GM18873 (cell line): ENCODE measurements around the gene TMEM239.
"Not testable (repeated sequence)": the region's sequence is repeated elsewhere in the genome, so short reads cannot be mapped to it uniquely, and the experiment has no call there.

Experiments used
- ATAC-seq: cut with Tn5 transposase; IDR thresholded peaks from one replicate; pipeline ENCODE4 v1.9.1; 2021; ENCODE audit warnings: mild to moderate bottlenecking, moderate library complexity, moderate number of reproducible peaks; ENCODE audit not compliant: unreplicated experiment, low FRiP score

The TMEM239 gene

GRCh38 chr20:2816030-2816582 lies at the start of gene TMEM239:
Gene TMEM239 (plus strand): TSS chr20:2816364. CDS start chr20:2816555, 191 bp downstream.
- ATAC-seq, result no peak

DNA sequence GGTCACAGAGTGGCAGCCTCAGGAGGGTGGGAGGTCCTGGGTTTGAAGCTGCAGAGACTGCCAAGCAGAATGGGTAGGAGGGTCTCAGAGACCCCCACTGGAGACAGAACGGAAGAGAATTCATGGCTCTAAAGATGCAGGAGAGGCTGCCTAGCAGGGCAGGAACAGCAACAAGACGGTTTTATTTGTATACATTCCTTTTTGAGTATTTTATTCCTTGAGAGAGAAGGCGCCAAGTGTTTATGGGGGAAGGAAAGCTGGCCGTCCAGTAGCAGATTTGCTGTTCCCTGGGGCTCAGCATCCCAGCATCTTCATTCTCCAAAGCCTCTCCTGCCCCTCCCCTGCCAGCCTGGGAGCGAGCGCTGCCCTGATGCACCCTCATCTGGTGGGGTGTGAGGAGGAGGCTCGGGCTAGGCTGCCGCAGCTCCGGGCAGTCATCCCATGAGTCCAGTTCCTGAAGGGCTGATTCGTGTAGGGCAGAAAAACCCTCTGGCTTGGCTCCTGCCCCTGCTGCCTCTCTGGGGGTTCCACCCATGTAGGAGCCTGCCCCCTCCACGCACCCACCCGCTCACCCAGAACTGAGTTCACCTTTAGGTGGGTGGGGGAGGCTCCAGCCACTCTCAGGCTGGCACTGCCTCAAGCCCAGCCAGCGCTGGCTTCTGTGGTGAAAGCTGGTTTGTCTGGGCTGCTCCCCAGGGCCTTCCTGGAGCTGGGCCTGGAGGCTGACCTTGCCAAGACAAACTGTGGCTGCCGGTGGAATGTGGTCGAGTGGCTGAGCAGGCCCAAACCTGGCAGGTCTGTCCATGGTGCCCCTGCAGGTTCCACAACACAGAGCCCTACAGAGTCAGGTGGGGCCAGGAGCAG lies 48.2 kb upstream of the TMEM239 start:
- no peak for ATAC-seq

GRCh38 chr20:2768632-2769015 lies 47.5 kb upstream of the TMEM239 start:
- ATAC-seq, result no peak

GRCh38 chr20:2770091-2770490 lies 46.1 kb upstream of the TMEM239 start:
- ATAC-seq, result not testable (repeated sequence)

DNA sequence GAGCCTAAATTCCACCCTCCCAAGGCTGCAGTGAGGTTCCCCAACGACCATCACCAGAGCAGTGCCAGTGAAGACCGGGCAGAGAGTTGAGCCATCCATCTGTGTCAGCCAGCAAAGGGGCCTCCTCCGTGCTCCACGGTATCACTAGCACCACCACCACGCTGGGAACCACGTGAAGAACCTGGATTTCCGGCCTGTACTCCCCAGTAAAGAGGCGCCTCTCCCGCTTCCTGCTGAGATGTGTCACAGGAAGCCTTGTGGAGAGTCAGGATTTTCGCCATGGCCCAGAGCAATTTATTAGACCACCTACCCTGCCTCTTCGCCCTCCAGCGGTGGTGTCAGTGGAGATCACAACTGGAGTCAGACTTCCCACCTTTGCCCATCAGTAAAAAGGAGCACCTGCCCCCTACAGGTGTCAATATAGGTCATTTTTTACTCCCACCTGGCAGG lies 44.5 kb upstream of the TMEM239 start:
- ATAC-seq, result no peak

- ATAC-seq, result no peak
These were observed 42.4 kb upstream of the TMEM239 start for GRCh38 chr20:2773812-2774211.

DNA sequence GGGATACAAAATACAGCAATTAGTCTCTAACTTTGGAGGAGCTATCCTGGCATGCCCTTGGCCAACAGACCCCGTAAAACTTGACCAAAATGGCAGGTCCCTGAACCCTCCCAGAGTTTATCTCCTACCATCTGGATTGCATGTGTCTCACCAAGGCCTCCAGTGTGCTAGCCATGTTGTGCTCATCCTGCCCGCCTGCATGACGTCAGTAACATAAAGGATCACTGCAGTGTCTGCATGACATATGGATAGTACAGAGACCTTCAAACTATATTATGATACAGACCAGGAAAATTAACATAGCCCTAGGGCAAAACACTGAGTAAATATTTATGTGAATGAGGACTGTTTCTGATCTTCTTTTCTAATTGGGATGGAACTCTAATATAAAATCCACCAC lies 41.0 kb upstream of the TMEM239 start:
- no peak for ATAC-seq

GRCh38 chr20:2778602-2779321 lies 37.4 kb upstream of the TMEM239 start:
- ATAC-seq, result no peak

DNA sequence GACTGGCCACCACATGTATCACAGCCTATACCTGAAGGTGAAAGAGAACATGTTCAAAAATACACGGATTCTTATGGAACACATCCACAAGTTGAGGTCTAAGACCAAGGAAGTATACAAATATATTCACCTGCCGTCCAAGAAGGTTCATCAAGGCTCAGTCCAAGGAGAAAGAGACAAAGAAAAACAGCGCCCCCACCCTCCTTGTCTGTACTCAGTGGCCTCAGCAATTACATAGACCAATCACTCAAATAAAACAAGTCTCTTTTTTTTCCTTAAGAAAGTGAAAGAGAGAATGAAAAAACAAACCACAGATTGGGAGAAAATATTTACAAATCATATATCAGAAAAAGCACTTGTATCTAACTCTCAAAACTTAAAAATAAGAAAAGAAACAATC lies 35.2 kb upstream of the TMEM239 start:
- ATAC-seq, result no peak

- no peak for ATAC-seq
These were observed 32.1 kb upstream of the TMEM239 start for GRCh38 chr20:2783908-2784566.

DNA sequence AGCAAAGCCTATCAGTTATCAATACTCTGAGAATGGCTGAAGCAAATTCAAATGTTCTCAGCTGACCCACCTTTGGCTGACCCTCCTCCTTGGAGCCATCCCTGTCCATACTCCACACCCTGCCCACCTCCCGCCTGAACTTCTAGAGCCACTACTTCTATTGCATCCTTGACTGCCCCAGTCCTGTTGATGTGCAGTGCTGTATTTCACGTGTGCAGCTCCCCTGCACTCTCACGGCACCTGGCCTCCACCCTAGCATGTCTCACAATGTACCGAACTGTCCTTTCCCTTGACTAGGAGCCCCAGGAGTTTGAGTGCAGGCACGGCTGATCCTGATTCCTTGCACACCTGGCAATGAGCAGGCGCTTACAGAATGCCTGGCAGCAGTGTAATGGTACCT lies 22.7 kb upstream of the TMEM239 start:
- no peak for ATAC-seq

GRCh38 chr20:2794202-2794748 lies 21.9 kb upstream of the TMEM239 start:
- no peak for ATAC-seq

DNA sequence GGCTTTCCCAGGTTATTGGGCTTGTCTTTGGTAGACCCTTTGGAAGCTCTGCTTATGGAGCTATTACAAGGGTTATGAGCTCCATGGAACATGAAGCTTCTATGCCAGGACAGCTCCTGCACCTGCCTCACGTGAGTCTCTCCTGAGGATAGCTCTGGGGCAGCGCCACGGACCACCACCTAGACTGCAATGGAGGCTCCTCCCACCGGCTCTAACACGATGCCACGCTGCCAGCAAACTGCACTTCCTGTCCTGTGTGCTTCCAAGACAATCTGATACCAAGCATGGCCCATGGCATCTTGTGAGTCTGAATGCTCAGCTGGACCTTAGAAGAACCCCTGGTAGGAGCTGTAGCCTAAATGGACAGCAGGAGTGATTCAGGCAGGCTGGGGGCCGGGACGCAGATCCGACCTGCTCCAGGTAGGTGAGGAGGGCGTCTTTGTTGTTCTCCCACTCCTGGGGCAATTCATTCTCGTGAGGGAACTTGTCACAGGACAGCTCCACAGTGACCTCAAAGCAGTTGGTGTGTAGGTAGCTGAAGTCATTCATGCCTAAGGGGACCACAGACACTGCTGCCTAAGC lies 21.2 kb upstream of the TMEM239 start:
- no peak for ATAC-seq

GRCh38 chr20:2795451-2795850 lies 20.7 kb upstream of the TMEM239 start:
- no peak for ATAC-seq

DNA sequence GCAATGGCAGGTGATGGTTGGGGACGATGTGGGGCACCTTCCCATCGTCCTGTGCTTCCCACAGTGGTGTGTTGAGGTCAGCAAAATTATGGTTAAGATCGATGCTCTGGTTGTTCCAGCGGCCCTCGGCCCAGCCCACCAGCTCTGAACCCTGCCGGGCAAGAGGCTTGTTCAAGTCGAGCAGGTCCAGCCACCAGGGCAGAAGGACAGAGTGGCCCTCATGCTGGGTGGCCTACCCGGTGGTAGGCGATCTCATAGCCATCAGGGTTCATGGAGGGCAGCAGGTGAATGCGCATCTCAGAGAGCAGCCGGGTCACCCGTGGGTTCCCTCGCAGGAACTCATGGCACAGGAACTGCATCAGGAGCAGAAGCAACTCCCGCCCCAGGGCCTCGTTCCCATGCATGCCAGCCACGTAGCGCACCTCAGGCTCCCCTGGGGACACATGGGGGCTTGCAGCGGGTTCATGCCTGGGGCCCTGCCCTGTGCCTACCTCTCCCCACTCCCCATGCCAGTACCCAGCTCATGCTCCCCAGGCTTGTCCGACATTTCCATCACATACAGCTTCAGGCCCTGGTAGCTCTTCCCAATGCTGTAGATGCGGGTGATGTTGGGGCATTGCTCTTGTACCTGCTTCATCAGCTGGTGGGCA lies 20.0 kb upstream of the TMEM239 start:
- ATAC-seq, result no peak

GRCh38 chr20:2797136-2797983 lies 18.8 kb upstream of the TMEM239 start:
- ATAC-seq, result no peak

GRCh38 chr20:2798095-2798805 lies 17.9 kb upstream of the TMEM239 start:
- no peak for ATAC-seq

DNA sequence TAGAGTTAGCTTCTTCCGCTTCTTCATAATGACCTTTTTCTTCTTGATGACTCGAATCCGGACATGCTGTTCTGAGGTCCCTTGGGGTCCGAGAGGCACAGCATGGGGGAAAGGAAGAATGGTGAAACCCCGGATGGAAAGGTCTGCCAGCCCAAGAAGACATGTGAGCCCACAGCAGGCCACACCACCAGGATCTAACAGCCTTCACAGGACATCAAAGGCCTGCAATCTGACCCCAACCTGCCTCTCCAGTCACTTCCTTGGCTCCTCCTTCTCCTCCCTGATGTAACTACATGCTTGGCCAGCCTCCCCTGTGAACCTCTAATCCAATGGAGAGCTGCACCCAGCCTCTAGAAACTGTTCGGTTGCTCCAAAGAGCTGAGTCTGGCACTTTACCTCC lies 17.4 kb upstream of the TMEM239 start:
- ATAC-seq, result no peak
